ENCODE results near the gene CSF1.
"Not testable (repeated sequence)": the region's sequence is repeated elsewhere in the genome, so short reads cannot be mapped to it uniquely, and the experiment has no call there.

Gene CSF1

DNA sequence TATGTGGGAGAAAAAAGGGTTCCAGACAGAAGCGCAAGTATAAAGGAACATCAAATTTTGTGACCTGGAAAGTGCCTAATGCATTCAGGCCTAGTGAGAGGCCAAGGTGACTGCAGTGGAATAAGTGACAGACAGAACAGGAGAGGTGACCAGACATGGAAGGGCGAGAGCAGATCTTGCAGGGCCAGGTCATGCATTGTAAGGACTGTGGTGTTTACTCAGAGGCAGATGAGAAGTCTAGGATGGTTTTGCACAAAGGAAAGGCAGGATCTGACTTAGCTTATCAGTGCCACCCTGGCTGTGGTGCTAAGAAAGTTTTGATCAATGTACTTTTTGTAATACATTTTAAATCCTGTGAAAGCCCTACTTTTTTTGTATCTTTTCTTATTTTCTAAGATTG lies 39.9 kb downstream of the CSF1 start:
- no peak for TF ChIP-seq CTCF (IDR thresholded peaks at IDR 0.05; ENCODE audit: insufficient read depth, low read depth, low read length, missing control alignments)
- H3K4me3 ChIP-seq (ENCODE audit: low read length): no peak overlapping the region
- no peak for DNase-seq (ENCODE audit: low read depth)

DNA sequence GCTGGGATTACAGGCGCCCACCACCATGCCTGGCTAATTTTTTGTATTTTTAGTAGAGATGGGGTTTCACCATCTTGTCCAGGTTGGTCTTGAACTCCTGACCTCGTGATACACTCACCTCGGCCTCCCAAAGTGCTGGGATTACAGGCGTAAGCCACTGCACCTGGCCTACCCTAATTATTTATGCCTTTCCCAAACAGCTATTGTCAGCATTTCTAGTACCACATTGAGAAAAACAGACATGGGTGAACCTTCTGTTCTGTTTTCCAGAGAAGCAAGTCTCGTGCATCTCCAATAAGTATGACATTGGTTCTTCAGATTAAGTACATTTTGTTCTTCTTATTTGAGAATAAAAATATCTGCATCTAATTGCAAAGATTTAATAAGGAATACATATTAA lies 40.9 kb downstream of the CSF1 start:
- DNase-seq (ENCODE audit: low read depth); H3K4me3 ChIP-seq (ENCODE audit: low read length): not testable (repeated sequence)

DNA sequence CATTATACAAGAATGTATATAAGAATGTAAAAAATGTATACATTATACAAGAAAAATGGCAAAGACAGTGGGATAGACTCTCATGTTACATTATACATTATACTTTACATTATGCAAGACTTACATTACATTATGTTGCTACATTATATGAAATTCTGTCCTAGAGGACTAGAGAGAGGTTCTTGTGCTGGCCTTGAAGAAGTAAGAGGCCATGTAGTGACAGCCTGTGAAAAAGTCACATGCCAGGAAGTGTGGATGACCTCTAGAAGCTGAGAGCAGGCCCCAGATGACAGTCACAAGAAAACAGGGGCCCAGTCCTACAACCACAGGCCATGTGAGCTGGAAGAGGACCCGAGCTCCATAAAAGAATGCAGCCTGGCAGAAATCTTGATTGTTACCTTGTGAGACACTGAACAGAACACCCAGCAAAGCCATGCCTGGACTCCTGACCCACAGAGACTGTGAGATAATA lies 43.4 kb downstream of the CSF1 start:
- no peak overlapping the region for H3K4me3 ChIP-seq (ENCODE audit: low read length)
- no peak for TF ChIP-seq CTCF (IDR thresholded peaks at IDR 0.05; ENCODE audit: insufficient read depth, low read depth, low read length, missing control alignments)
- no peak for DNase-seq (ENCODE audit: low read depth)

GRCh38 chr1:109959632-109959973 lies 49.0 kb downstream of the CSF1 start:
- DNase-seq (ENCODE audit: low read depth): no peak
- H3K4me3 ChIP-seq (ENCODE audit: low read length): no peak overlapping the region
- TF ChIP-seq CTCF (IDR thresholded peaks at IDR 0.05; ENCODE audit: insufficient read depth, low read depth, low read length, missing control alignments): no peak

DNA sequence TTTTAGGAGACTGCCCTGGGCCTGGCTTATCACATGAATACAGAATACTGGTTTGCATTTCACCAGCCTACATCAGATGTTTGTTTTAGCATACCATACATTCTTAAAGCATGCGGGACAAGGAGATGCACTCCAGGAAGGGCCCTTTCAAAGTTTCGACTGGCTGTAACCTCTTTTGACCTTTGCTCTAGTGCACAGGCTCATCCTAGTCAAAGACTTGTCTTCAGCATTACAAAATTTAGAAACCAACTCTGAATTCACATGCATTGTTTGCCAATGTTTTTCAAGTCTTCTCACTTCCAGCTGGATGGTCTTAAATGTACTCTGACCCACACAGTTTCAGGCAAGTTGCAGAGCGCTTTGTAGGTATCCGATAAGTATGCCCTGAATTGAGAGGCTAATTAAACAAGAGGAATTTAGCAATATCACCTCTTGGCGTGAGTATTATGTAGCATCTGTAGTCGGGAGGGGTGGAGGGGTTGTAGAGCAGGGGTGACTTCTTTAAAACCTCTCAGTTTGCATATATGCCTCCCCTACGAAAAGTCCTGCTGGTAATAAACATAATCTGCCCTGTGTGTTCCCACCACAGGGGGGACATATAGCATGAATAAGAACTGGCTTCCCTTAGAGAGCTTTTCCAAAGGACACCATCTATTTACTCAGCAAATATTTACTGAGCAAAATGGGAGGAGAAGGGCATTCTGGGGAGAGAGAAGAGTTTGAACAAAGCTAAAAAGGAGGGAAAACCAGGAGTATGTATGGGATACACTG lies 49.5 kb downstream of the CSF1 start:
- no peak for TF ChIP-seq CTCF (IDR thresholded peaks at IDR 0.05; ENCODE audit: insufficient read depth, low read depth, low read length, missing control alignments)
- peak; percentile 52 for DNase-seq (ENCODE audit: low read depth)
- no peak overlapping the region for H3K4me3 ChIP-seq (ENCODE audit: low read length)

DNA sequence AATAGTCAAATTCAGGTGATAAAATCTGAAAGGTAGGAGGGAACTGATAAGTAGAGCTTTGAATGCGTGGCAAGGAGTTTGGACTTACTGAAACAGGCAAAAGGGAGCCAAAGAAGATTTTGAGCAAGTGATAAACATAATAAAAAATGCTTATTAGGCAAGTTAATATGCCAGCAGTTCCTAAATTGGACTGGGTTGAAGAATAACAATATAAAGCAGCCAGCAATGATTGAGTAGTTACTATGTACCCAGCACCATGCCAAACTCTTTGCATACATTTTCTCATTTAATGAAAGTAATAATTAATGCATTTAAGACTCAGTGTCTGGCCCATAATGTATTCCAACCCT lies 50.1 kb downstream of the CSF1 start:
- TF ChIP-seq CTCF (IDR thresholded peaks at IDR 0.05; ENCODE audit: insufficient read depth, low read depth, low read length, missing control alignments): no peak

DNA sequence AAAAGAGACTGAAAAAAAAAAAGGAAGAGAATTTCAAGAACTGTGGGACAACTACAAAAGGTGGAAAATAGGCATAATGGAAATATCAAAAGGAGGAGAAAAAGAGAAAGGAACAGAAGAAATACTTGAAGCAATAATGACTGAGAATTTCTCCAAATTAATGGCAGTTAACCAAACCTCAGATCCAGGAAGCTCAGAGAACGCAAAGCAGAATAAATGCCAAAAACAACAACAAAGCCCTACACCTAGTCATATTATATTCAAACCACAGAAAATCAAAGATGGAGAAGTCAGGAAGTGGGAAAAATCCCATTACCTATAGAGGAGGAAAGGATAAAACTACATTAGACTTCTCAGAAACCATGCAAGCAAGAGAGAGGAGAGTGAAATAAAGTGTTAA lies 53.2 kb downstream of the CSF1 start:
- DNase-seq (ENCODE audit: low read depth): peak; percentile 28
- H3K4me3 ChIP-seq (ENCODE audit: low read length): no peak overlapping the region
- no peak for TF ChIP-seq CTCF (IDR thresholded peaks at IDR 0.05; ENCODE audit: insufficient read depth, low read depth, low read length, missing control alignments)

More for the DNA sequence above, 50.1 kb downstream of the CSF1 start:
- H3K4me3 ChIP-seq (ENCODE audit: low read length): no peak overlapping the region
- no peak for DNase-seq (ENCODE audit: low read depth)

Data from epithelial cell of esophagus (primary cell).